GM12874 (cell line): ENCODE results near the gene CABP2.

Experiments used
- CTCF ChIP-seq: IDR thresholded peaks from 2 replicates; pipeline ENCODE4 v1.5.1; 2011; ENCODE audit warnings: low read depth, mild to moderate bottlenecking, control low read depth, low read length, moderate library complexity; ENCODE audit not compliant: insufficient read depth

CABP2 gene

DNA sequence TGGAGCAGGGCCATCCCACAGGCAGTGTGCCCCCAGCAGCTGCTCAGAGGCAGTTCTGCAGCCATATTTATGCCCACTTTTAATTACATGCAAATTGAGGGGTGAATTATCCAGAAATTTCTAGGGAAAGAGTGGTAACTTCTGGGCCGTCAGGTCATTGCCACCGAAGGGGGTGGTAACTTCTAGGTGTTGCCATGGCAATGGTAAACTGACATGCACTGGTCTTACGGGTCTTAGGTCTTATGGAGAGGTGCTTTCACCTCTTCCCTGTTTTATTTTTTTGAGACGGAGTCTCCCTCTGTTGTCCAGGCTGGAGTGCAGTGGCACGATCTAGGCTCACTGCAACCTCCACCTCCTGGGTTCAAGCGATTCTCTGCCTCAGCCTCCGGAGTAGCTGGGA, 50.4 kb downstream of the CABP2 start:
- TF ChIP-seq CTCF = no peak

- TF ChIP-seq CTCF = no peak
These were observed 52.8 kb downstream of the CABP2 start for GRCh38 chr11:67470337-67471002.

- no peak for TF ChIP-seq CTCF
These were observed 53.8 kb downstream of the CABP2 start for GRCh38 chr11:67469508-67469811.
